Non-pigmented ciliary epithelial cell (primary cell): Measurements from ENCODE around the gene FRRS1L.
A peak's percentile ranks its signal among the peaks of the same experiment; 100 is the strongest.
"Not testable (repeated sequence)": the region's sequence is repeated elsewhere in the genome, so short reads cannot be mapped to it uniquely, and the experiment has no call there.

Experiments
- DNase-seq: peaks from one replicate; pipeline ENCODE4 v3.0.0-alpha.2; 2010; ENCODE audit warnings: low read depth

Gene FRRS1L

DNA sequence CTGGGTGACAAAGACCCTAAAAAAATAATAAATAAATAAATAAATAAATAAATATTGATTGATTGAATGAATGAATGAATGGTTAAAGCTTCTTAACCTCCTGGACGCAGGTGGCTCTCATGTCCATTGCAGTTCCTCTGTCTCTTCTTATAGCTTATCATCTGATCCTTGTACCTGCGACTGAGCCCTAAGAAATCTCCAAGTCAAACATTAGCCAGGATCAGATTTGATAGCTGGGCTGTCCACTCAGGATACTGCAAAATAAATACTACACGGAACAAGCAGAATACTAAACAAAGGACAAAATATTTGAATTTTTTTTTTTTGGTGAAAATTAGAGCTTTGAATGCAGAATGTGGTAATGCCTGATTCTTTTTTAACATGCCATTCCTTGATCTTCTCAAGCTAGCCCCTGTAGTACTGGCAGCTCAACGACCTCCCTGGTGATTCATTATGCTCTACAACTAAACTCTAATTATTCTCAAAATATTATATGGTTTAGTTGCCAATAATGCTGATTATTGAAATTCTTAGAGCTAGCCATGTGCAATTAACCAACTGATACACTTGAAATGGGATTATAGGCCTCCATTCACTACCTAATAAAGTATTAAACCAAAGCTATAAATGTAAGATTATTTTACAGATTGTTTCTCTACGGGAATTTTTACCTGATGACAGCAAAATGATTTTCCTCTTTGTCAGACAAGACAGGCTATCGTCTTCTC lies 37.4 kb downstream of the FRRS1L start:
- no peak for DNase-seq

DNA sequence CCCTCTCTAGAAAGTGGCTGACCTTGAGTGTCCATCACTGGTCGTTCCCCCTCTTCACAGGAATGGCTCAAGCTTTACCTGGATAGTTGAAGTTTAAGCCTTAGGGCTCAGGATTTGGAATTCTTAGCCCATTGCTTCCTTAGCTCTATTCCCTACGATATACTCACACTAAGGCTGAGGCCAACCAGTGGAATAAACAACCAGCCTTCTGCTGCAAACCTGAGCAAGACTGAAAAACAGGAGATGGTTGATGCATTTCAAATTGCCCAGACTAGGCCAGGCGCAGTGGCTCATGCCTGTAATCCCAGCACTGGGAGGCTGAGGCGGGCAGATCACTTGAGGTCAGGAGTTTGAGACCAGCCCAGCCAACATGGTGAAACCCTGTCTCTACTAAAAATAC lies 40.4 kb downstream of the FRRS1L start:
- not testable (repeated sequence) for DNase-seq

DNA sequence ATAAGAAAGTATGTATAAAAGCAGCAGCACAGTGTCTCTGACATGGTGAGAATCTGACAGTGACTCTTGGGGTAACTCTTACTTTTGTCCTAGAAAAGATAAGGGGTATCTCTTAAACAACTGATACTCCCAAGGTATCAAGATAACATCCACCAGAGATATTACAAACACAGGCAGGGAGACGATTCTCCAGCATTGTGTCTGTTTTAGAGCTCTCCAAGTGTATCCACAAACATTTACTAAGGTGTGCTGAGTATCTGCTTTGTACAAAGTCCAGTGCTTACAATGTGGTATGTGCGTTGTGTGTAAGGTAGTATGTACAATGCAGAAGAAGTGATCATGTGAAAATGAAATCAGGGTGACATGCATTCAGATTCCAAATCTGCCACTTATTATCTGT lies 42.9 kb downstream of the FRRS1L start:
- DNase-seq, result no peak

DNA sequence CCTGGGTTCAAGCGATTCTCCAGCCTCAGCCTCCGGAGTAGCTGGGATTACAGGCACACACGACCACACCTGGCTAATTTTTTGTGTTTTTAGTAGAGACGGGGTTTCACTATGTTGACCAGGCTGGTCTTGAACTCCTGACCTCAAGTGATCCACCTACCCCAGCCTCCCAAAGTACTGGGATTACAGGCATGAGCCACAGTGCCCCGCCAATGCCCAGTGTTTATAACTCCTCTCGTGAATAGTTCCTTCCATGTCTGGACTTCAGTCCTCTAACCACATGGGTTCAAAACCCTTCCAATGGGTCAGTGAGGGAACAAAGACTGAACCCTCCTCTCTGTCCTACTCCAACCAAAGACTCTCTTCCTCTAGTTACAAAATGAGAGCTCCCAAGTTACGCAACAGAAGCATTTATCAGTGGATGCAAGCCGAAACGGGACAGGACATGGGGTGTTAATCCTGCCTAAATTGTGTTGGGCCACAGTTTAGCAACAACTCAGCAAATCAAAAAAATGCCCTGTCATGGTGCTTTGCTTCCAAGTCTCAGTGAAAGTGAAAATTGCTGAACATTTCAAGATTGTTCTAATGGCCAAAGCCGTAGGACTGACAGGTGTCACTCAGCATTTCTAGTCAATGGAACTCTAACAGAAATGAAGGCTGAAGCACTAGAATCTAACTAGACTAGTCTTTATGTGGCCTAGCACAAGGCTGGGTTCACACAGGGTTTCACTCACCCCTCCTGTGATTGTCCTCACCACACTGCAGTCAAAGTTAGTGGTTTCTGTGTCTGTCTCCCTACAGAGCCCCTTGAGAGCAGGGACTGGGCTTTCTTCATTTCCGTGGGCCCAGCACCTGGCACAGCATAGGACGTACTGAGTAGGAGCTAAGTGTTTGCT lies 44.1 kb downstream of the FRRS1L start:
- DNase-seq, result no peak

DNA sequence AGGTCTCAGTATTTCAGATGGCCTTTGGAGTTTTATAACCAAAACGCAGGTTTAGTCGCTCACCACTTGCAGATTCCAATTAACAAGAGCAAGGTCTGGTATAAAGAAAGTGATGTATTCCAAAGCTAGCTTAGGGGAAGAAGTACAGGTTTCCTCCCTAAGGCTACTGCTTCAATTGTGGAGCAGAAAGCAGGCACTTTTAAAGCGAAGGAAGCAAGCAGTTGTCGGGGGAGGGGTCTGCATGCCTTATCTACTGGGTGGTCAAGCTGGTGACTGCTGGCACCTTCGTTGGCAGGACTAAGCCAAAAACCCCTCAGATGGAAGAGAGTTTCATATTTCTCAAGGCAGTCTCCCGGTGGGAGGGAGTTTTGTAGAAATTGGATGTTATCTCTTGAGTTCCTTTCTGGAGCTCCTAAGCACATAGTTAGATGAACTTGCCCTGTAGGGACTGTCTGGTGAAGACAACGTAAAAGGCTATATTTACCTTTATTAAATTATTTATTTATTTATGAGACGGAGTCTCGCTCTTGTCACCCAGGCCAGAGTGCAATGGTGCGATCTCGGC lies 45.7 kb downstream of the FRRS1L start:
- DNase-seq, result no peak

- no peak for DNase-seq
These were observed 46.8 kb downstream of the FRRS1L start for GRCh38 chr9:109120204-109120789.

DNA sequence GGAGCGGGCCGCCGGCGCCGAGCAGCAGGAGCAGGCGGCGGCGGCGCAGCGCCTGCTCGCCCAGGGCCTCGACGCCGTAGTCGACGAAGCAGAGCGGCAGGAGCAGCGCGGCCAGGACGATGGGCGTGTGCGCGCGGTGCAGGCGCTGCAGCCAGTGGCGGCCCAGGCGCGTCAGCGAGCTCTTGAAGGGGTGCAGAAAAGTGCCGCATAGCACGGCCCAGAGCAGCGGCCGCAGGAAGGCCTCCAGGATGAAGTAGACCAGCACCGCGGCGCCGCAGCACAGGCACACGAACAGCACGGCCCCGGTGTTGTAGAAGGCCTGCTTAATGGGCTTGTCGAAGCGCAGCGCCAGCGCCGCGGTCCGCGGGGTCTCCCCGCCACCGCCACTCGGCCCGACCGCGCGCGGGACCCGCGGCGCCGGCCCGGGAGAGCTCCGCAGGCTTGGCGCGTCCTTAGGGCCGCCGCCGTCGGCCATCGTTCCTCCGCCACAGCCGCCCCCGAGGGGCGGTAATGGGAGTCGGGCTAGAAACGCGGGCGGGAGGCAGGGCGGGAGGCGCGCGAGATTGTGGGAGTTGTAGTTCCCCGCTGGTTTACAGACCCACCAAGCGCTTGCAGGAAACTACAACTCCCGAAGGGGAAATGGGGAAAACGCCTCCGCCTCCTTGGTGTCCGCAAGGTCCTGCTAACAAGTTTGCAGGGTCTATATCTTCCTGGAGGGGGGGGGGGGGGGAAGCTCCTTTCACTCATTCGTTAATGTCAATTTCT lies 47.4 kb downstream of the FRRS1L start, which contains the start of gene TMEM245:
TMEM245 (minus strand) TSS at position 509 of the 765 bp plus-strand sequence; CDS start at position 475, 34 bp downstream.
- peak; percentile 99 for DNase-seq

- DNase-seq, result no peak
These were observed 48.1 kb downstream of the FRRS1L start for GRCh38 chr9:109118808-109119438.

- peak; percentile 88 for DNase-seq
These were observed 48.9 kb downstream of the FRRS1L start for GRCh38 chr9:109117856-109118807.

GRCh38 chr9:109115931-109116526 lies 51.0 kb downstream of the FRRS1L start:
- no peak for DNase-seq

DNA sequence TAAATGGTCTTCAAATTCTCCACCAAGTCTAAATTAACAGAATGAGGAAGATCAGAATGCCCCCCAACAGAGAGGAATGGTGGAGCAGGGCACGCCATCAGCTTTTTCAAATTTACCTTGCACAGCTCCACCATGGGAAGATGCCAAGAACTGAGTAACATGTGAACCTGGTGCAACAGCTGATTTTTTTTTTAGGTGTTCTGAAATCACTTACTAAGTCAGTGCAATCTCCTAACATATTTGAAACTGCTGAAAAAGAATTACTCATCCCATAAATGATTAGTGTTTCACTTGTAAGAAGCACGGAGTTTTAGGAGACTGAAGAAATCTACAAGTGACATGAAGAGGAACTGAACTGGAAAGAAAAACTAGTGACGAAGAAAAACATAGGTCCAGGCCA lies 52.4 kb downstream of the FRRS1L start:
- DNase-seq, result no peak

DNA sequence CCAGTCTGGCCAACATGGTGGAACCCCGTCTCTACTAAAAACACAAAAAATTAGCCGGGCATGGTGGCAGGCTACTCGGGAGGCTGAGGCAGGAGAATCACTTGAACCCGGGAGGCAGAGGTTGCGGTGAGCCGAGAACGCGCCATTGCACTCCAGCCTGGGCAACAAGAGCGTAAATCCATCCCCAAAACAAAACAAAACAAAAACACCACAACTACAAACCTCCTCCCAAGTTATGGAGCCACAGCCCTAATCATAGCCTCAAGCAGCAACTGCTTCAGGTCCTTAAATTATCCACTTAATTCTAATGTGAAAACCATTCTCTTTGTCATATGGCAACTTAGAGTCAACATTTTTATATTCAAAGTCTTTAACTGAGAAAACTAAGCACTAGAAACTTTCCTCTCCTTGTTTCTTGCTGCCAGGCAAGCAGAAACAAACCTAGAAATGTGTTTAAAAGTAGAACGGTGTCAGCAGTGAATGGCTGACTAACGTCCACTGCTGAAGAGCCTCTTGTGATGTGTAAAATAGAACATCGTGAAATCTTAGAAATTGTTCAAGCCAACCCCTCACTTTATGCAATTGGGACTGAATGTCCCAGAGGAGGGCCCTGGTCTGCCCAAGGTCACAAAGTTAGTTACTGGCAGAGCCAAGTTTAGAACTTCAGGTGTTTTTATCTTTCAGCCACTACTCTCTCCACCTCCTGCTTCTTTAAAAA lies 53.0 kb downstream of the FRRS1L start:
- no peak for DNase-seq

GRCh38 chr9:109113254-109113653 lies 53.8 kb downstream of the FRRS1L start:
- DNase-seq, result no peak

DNA sequence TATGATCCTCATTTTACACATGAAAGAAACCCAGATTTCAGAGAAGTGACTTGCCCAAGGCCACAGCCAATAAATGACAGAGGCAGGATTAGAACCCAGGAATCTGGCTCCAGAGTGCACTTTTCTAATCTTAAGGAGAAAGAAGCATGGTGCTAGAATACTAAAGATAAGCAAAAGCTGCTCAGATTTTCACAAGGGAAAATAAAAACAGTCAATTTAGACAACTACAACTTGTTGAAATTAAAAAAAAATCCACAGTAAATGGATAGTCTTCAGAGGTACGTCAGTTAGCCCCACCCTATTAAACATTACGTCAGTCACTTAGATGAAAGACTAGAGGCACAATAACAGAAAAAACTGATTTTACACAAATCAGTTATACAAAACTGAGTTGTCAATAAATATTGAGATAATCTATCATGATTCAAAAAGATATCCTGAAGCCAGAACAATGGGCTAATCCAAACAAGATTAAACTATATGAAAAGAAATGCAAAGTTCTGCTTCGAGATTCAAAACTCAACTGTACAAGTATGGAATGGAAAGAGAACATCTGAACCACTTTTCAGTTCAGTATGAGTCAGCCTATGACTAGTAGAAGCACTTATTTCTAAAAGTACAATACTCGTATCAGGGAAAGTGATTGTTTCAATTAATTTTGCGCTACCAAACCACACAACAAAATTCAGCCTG lies 56.6 kb downstream of the FRRS1L start:
- DNase-seq, result no peak

DNA sequence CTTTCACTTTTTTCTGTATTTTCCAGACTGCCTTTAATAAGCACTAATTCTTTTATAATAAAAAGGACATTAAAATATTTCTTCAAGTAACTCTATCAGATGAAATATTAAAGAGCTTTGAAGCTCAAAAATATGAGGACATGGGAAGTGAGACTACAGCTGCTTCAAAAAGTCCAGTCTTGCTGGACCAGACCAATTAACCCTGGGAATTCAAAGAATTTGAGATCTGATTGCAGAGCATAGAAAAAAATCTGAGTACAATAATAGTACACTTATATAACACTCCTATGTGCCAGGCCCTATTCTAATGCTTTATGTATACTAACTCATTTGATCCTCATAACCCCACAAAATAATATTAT lies 57.1 kb downstream of the FRRS1L start:
- no peak for DNase-seq

- no peak for DNase-seq
These were observed 58.7 kb downstream of the FRRS1L start for GRCh38 chr9:109108318-109108717.

DNA sequence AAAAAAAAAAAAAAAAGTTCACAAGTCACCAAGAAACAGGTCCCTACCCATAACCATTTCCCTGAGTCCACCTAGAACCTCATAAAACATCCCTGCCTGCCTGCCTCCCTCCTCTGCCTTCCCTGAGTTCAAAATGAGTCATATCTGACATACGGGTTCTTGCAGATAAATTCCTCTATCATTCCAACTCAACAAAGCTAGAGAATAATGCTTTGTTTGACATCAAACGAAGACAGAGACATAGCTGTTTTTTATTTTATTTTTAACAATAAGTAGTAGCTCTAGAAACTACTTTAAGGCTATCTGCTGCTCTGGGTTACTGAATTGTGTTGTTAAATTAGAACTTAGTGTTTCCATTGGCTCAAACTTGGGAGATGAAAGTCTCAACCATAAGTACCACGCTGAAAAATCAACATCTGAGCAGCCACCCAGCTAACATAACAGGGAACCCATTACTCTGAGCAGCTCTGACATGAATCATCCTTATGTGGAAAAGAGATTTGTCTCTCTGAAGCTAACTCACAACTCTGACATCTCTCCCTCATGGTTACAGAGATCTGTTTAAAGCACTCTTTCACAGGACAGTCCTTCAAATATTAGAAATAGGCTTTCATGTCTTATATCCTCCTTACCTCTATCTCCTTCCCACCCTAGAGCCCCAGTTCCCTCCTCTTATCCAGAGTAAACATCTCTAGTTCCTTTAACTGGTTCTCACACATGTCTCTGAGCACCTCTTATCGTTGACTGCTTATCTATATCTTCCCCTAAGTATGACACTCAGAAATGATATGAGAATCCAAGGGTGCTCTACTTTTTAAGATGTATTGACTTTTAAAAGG lies 59.4 kb downstream of the FRRS1L start:
- DNase-seq, result no peak
